PFSK-1 (cell line): Measurements from ENCODE around the gene DUS1L.

Experiments
- FOXP2 ChIP-seq: optimal IDR thresholded peaks from 2 replicates; pipeline ENCODE3; 2011; ENCODE audit warnings: borderline replicate concordance, control low read depth, inconsistent platforms; ENCODE audit not compliant: insufficient read depth; ENCODE audit errors: extremely low read length, extremely low read depth
- POLR2AphosphoS5 ChIP-seq: IDR thresholded peaks from 2 replicates; pipeline ENCODE4 v1.6.1; 2012; ENCODE audit warnings: low read depth, mild to moderate bottlenecking, control low read depth, low read length, moderate library complexity
- REST ChIP-seq, 2 experiments: IDR thresholded peaks; 2 replicates each; pipeline versions ENCODE4 v1.6.1 to v1.8.0; 2011 to 2012; ENCODE audit warnings: low read depth in 2 of 2, low read length in 2 of 2, control low read depth in 1 of 2, inconsistent platforms in 1 of 2, mild to moderate bottlenecking in 1 of 2, moderate library complexity in 1 of 2; ENCODE audit not compliant: insufficient read depth in 1 of 2
- SIN3A ChIP-seq: IDR thresholded peaks from 2 replicates; pipeline ENCODE4 v1.6.1; 2012; ENCODE audit warnings: mild to moderate bottlenecking, low read length, moderate library complexity, borderline replicate concordance; ENCODE audit not compliant: insufficient read depth
- TAF1 ChIP-seq: IDR thresholded peaks from 2 replicates; pipeline ENCODE4 v1.6.1; 2012; ENCODE audit warnings: low read length, control low read depth, borderline replicate concordance; ENCODE audit not compliant: insufficient read depth

DUS1L gene

GRCh38 chr17:82054351-82055022 is 11.1 kb downstream of the DUS1L start:
- no peak for TF ChIP-seq FOXP2
- no peak for TF ChIP-seq SIN3A
- no peak for TF ChIP-seq TAF1
- no peak for TF ChIP-seq POLR2AphosphoS5
- no peak for TF ChIP-seq REST (IDR thresholded peaks at IDR 0.05; ENCODE audit: insufficient read depth in 1 of 2, low read depth in 2 of 2, low read length in 2 of 2)

DNA sequence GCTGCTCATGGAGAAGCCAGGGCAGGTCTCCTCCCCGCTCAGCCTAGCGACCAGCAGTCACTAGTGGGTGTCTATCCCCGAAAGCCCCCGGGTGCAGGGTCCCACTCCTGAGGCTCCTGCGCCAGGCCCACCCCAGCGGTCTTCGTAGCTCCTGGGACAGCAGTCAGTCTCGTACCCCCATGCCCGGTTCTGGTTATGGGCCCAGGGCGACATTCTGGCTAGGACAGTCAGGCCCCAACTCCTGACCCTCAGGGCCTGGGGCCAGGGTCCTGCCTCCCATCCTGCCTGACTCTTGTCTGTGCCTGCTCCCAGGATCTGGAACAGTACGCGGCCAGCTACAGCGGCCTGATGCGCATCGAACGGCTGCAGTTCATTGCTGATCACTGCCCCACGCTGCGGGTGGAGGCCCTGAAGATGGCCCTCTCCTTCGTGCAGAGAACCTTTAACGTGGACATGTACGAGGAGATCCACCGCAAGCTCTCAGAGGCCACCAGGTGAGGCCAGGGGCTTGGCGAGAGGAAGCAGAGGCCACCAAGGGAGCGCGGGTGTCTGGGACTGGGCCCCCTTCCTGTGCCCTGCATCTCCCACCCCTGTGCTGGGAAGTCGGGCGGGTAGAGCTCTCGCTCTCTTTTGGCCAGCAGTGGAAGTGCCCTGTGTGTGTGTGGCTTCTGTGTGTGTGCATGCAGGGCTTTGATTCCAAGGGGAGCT is 11.9 kb downstream of the DUS1L start:
- TF ChIP-seq FOXP2 (no peak), SIN3A (no peak), REST (IDR thresholded peaks at IDR 0.05; ENCODE audit: insufficient read depth in 1 of 2, low read depth in 2 of 2, low read length in 2 of 2) (no peak), TAF1 (no peak), POLR2AphosphoS5 (no peak)

DNA sequence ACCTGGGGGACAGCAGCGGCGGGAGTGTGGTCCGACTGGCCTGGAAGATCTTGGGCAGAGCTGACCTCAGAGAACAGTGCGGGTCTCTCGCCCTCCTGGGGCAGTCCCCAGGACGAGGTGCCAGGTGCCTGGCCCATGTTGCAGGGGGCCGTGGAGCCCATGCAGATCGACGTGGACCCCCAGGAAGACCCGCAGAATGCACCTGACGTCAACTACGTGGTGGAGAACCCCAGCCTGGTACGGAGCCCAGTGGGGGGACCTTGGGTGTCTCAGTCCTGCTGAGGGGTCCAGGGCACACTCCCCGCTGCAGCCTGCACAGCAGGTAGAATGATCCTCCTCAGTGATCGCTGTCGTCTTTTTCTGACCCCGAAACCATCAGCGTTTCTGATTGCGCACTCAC is 12.5 kb downstream of the DUS1L start:
- no peak for TF ChIP-seq REST (IDR thresholded peaks at IDR 0.05; ENCODE audit: insufficient read depth in 1 of 2, low read depth in 2 of 2, low read length in 2 of 2)
- no peak for TF ChIP-seq TAF1
- no peak for TF ChIP-seq POLR2AphosphoS5
- TF ChIP-seq FOXP2: no peak

GRCh38 chr17:82052638-82053059 is 13.0 kb downstream of the DUS1L start:
- no peak for TF ChIP-seq SIN3A
- TF ChIP-seq POLR2AphosphoS5: no peak
- TF ChIP-seq FOXP2: no peak
- TF ChIP-seq REST (IDR thresholded peaks at IDR 0.05; ENCODE audit: insufficient read depth in 1 of 2, low read depth in 2 of 2, low read length in 2 of 2): no peak
- TF ChIP-seq TAF1: no peak
